ENCODE data around the gene RAB44.
A peak's percentile ranks its signal among the peaks of the same experiment; 100 is the strongest.

The RAB44 gene

DNA sequence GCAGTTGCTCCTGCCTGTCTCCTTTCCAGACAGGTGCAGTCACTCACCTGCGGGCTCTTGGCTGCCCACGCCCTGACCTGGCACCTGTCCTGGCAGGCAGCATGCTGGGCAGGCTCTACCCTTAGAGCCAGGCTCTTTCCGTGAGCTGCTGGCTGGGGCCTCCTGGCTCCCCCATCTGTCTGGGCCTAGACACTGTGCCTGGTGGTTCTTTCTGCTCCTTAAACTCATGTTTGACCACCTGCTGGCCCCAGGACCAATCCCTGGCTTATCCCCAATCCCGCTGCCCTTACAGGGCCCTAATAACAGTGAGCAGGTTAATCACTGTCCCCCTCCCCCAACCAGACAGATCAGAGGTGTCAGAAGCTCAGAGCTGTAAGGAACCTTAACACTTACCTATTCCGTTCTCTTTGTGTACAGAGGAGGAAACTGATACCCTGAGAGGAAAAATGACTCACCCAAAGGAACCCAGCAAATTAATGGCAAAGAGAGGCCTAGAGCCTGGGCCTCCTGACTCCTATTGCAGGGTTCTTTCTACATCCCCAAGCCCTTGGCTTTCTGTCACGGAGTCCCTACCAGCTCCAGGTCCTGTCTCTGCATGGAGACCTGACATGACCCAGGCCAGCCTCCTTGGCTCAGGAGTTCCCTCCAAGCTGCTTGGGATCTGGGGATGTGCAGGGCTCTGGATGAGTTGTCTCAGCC is 54.7 kb downstream of the RAB44 start:
- DNase-seq (ENCODE audit: low read depth in 2 of 2), result no peak

DNA sequence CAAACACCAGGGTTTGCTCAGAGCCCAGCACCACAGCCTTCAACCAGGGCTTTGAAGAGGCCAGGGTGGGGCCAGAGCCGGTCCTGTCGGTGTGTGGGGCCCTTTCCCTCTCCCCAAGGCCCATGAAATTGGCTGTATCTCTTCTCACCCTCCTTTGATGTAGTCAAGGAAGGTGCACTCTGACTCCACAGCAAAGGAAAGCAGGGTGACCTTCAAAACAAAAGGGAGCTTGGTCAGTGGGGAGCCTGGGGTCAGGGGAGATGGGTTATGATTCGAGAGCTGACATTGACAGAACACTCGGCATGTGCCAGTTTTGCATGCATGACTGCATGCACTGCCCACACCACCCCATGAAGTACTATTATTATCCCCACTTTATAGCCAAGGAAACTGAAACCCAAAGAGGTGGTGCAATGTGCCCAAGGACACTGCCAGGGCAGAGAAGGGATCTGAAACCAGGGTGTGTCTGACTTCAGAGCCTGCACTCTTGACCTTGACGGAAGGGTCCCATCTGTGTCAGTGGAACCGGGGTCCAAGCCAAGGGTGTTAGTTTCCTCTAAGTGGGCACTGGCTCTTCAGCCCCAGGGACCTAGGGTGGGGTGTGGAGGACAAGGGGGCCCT is 55.4 kb downstream of the RAB44 start:
- no peak for DNase-seq (ENCODE audit: low read depth in 2 of 2)

DNA sequence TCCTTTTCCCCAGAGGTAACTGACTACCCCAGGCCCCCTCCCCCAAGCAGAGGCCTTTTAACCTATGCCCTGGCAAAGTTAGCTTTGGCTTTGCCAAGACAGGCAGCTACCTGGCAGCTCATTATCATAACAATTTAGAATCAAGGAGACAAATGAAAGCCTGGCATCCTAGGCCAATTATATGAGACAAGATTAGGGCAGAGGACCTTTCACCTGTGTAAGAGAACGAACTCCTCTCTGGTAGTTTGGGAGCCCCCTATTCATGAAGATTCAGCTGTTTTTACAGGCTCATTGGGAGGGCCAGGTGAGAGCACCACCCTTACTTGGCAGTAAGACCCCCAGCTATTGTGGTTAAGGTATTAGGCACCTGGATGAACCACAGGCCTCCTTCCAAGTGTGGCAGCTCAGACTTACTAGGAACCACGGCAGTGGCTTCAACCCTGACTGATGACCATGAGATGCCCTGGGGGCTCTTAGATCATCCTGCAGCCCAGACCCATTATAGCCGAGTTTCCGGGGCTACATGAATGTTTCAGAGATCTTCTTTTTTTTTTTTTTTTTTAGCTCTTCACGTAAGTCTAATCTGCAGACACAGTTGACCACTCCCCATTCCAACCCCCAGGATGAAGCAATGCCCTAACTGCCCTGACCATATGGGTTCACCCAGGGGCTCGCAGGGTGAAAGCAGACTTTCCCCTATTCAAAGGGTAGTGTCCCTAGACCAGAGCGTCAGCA is 56.2 kb downstream of the RAB44 start:
- DNase-seq (ENCODE audit: low read depth in 2 of 2), result no peak

DNA sequence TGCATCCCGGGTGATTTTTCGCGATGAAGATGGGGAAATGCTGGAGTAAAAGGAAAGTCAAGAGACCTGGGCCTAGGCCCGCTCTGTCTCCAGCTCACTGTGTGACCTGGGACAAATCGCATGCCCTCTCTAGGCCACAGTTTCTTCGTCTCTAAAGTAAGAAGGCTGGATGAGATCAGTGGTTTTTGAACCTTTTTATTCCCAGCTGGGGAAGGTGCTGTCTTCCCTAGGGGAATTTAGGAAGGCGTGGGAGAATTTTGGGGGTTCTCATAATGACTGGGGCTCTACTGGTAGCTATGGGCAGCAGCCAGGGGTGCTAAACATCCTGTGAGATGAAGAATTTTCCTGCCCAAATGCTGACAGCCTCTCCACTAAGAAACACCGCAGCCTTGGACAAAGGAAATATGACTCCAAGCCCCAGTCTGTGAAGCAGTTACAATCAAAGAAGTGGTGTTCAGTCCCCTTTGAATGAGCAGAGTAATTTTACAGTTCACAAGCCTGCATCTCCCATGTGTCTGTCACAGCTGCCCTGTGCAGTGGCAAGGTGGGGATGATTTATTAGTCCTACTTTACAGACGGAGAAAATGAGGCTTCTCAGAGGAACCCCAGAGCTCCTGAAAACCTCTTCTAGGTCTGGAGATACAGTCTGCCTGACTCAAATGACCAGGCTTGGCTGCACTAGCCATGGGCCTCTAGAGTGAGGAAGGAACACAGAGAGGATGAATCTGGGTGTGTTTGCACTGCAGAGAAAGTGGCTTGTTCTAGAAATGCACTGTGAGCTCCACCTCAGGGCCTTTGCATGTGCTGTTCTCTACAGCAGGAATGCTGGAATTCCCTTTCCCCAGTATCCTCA is 57.2 kb downstream of the RAB44 start:
- no peak for DNase-seq (ENCODE audit: low read depth in 2 of 2)

DNA sequence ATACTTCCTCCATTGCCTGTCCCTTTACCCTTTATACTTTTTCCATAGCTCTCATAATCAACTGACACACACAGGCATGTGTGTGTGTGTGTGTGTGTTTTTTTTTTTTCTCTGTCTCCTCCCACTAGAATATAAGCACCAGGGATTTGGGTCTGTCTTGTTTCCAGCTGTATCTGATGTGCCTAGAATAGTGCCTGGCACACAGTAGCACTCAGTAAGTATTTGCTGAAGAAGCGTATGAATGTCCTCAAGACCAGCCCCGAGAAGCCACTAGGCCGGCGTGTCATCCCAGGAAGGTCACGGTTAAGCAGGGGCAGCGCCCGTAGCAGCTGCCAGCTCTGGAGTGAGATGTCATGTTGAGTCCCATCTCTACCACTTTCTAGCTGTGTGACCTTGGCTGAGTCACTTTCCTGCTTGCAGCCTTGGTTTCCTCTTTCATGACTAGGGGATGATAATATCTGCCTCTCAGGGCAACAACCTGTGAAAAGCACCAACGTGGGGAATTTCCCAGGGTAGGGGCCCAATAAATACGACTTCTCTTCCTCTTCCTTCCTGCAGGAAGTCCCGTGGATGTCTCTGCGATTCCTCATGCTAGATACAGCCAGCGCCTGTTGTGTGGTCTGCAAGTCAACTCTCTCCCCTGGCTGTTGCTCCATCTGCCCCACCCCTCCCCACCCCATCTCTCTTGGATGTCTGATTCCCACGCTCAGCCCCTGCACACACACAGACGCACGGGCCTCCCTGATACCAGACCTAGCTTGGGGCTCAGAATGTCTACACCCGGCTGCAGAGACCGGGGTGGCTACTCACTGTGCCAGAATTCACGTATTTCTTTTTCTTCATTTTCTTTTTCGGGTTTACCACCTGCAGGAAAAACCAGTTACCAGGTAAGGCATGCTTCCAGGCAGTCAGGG is 58.1 kb downstream of the RAB44 start:
- peak; percentile 50 to 59 for DNase-seq (ENCODE audit: low read depth in 2 of 2)

DNA sequence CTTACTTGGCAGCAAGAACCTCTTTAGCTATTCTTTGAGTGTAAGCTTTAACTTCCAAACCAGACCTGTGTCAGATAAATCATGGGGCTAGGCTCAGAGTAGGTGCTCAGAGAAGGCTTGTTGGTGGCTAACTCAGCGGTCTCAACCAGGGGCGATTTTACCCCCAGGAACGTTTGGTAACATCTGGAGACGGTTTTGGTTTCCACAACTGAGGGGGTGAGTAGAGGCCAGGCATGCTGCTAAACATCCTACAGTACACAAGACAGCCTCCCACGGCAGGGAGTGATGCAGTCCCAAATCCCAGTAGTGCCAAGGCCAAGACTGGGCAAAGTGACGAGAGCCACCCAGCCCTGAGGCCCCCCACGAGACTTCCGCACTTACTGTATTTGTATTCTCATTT is 59.2 kb downstream of the RAB44 start:
- DNase-seq (ENCODE audit: low read depth in 2 of 2), result no peak

DNA sequence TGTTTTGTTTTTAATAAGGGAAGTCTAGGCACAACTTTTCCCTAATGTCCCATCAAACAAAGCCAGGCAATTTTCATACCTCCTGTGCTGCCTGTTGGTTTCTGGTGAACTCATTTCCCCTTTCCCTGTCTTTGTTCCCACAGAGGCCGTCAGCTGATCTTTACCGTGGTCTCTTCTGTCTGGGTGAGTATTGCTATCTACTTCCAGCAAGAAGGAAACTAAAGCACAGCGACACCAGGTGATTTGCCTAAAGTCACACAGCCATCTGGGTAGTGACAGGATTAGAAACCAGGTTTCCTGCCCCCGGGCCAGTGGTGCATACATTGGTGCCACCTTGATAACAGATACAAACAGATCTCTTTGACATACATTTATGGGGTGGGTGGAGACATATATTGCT is 59.6 kb downstream of the RAB44 start:
- DNase-seq (ENCODE audit: low read depth in 2 of 2), result no peak

DNA sequence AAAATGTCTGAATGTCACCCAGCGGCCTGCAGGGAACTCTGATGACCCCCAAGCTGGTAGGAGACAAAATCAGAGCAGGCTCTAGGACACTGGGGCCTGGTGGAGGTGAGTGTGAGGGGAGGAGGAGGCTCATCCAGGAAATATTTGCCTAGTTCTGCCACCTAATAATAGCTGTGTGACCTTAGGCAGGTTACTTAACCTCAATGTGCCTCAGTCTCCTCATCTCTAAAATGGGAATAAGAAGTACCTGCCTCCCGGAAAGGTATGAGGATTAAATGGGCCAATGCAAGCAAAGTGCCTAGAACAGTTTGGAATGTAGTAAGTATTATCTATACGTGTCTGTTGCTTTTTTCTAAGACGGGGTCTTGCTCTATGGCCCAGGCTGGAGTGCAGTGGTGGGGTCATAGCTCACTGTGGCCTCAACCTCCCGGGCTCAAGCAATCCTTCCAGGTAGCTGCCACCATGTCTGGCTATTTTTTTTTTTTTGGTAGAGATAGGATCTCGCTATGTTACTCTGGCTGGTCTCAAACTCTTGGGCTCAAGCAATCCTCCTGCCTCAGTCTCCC is 60.4 kb downstream of the RAB44 start:
- no peak for DNase-seq (ENCODE audit: low read depth in 2 of 2)

DNA sequence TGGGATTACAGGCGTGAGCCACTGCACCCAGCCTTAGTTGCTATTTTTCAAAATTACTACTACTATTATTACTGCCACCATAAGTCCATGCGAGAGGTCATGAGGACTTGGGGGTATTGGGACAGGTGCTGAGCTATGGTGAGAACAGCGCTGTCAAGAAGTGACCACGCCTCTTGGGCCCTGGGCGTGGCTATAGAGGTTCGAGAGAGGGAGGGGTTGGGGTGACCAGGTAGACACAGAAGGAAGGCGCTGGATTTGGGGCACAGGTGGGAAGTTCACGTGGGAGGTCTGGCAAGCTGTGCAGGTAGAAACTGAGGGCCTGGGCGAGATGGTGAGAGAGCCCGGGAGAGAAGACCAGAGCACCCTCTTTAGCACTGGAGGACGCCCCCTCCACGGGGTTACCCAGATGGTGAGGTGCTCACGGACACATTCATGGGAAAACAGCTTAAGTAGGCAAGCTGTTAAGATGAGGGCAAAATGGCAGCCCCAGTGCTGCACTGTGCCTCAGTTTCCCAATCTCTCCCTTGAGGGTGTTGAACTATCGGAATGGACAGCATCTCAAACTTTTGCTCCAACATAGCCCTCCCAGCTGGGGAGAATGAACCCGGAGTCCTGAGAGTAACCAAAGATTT is 61.0 kb downstream of the RAB44 start:
- no peak for DNase-seq (ENCODE audit: low read depth in 2 of 2)

DNA sequence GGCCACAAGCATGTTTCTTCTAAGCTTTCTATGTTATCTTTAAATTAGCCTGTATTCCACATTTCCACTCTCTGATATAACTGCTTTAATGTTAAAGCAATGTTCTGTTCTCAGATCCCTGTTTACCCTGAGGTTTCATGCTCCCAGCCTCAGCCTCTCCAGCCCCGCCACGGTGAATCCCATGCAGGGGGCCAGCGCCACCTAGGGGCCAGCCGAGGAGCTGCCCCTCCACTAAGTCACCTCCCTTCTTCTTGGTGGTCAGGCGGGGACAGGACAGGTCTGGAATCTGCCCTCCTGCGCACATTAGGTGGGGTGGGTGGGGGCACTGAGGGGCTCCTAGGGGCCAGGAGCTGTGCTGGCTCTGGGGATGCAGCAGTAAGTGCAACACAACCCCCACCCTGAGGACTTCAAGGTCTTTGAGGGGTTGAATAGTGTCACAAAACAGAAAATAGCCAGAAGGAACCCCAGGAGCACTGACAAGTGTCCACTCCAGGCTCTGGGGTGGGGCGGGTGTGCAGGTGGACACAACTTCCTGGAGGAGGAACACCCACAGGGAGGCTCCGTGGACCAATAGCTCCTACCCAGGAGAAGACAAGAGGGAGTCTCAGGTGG is 61.6 kb downstream of the RAB44 start:
- peak; percentile 55 to 66 for DNase-seq (ENCODE audit: low read depth in 2 of 2)

DNA sequence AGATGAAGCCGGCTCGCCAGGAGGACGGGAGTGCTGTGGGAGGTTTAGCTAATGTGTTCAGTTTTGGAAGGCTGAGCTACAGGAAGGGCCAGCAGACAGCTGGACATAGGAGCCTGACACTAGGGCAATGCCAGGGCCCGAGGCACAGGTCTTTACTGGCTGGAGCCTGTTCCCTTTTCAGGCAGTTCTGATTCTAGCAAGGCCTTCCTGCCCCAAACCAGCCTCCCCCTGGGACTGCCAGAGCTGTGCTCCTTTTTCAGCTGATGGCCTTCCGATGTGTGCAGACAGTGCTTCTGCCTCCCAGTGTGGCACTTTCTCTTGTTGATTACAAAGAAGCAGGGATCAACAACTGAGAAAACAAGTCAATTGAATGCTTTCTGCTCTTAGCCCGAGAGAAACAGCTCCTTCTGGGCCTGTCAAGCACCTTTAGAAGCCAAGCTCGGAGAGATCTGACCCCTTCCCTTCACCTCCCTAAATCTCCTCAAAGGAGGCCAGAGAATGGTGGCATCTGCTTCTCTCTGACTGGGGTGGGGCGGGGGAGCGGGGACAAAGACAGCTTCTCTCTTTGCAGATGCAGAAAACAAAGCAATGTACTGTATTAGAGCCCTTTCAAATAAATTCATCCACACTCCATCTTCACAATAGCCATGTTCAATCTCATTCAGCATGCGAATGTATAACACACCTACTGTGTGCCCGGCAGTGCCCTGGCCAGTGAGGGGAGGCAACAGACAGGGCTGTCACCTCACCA is 63.2 kb downstream of the RAB44 start:
- no peak for DNase-seq (ENCODE audit: low read depth in 2 of 2)

DNA sequence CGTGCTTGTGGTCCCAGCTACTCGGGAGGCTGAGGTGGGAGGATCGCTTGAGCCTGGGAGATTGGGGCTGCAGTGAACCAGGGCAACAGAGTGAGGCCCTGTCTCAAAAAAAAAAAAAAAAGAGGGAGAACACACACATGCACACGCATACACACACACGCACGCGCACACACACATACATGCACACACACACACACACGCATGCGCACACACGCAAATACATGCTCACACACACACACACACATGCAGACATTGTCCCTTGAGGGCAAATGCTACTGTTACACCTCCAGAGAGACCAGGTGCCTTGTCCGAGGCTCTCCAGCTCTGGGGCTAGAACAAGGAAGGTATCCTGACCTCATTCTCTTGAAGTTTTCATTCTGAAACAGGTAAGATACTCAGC is 64.5 kb downstream of the RAB44 start:
- DNase-seq (ENCODE audit: low read depth in 2 of 2), result no peak

DNA sequence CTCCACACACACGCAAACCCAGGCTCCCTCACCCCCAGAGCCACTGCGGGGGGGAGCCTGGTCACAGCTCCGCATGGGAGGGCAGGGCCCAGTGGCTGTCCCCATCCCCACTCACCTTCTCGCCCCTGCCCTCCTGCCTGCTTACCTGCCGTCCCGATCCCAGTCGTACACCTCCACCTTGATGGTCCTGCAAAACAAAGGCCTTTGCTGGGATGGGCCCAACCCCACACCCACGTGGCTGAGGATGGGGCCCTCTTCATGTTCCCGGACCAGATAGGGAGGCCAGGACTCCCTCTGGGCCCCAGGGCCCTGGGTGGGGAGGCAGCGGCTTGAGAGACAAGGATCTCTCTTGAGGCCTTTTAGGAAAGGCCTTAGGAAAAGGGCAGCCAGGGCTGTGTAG is 67.6 kb downstream of the RAB44 start:
- DNase-seq (ENCODE audit: low read depth in 2 of 2), result no peak

DNA sequence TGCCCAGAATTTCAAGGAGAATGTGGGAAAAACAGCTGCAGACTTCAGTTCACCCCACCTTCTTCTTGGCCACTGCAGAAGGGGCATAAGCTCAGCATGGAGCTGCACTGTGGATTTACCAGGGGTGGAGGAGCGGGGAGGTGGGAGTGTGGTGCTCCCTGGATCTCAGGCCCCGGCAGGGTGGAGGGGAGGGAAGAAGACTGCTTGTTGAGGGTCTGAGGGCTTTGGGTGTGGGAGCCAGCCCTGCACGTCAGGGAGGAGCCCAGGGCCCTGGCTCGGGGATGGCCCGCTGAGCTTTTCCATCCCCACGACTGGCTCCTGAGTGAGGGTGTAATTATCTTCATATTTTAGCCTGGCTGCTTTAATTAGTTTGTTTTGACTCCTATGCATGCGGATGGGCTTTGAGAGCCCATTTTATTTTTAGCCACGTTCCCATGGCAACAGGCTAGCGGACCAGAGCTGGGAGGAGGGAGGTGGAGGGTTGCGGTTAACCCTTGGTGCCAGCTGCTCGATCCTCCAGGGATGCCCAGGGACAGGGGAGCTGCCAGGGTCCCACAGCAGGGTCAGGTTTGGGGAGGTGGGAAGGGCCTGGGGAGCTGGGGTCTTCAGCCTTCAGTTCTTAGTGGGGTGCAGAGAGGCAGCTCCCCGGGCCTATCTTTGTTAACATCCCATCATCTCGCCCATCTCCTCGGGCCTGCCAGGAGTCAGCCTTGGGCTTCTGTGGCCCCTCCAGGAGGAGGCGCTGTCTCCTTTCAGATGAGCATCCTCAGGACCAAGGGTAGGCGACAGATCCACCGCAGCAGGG is 68.2 kb downstream of the RAB44 start:
- peak; percentile 57 to 59 for DNase-seq (ENCODE audit: low read depth in 2 of 2)

DNA sequence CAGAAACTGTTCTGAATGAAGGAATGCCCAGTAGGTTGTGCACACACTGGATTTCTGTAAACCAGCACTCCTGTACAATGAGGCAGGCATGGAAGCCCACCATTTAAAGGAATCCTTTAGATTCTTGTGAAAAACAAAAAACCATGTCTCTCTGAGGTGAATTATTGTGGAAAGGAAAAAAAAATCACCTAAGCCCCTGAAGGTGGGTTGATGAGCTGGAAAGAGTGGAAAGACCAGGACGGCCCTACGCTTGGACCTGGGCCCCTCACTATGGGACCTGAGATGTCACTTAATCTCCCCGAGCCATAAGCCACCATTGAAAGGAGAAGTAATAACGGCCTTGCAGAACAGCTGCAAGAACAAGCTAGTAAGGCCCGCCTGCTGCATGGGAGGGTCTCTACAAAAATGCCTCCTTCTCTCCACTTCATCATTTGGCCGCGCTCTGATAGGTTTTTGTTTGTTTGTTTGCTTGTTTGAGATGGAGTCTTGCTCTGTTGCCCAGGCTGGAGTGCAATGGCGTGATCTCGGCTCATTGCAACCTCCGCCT is 68.8 kb downstream of the RAB44 start:
- no peak for DNase-seq (ENCODE audit: low read depth in 2 of 2)

DNA sequence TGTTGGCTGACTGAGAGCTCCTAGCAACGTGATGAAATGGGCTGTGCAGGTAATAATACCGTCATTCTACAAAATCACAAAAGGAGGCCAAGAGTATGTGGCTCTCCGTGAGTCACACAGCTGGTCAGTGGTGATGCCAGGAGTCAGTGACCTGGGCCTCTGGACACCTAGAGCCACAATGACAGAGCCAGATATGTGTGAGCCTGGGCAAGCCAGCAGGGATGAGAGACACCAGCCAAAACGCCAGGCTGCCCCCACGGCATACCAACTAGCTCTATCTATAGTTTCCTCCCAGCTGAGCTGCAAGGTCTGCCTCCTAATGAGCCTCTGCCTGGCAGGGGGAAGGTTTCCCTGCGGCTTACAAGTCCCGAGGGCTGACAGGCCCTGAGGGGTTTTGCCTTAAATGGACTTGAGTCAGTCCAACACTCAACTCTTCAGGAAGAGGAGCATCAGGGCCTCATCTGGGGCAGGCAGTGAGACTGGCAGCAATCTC is 71.6 kb downstream of the RAB44 start:
- DNase-seq (ENCODE audit: low read depth in 2 of 2), result no peak

DNA sequence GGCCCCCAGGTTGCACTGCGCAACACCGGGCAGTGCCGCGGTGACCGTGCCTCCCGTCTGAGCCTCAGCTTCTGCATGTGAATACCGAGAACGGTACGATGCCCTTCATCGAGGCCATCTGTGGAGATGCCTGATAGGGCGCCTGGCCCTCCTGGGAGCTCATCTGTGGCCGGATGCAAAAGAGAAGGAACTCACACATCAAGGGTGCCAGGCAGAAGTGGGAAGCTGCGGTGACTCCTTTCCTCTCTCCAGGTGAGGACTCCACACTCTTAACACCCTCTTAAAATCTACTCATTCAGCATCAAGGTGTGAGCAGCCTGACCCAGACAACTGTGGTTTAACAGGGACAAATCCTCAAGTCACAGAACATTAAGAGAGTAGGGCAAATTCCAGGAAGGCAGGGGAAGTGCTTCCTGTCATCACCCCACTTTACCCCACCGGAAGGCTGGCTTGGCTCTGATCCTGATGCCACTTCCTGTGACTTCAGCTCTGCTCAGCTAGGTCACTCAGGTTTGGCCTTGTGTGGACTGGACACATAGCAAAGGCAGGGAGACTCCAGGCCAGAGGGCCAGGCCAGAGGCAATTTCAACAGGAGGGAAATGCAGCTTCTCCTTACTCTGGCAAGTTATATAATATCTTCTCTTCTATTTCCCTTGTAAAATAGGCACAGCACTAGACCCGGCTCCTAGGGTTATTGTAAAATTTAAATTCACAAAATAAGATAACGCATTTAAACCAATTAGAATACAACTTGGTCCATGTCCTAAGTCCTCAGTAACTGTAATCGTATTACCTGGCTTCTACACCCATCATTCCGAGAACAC is 72.3 kb downstream of the RAB44 start:
- DNase-seq (ENCODE audit: low read depth in 2 of 2), result no peak

Data from stimulated activated CD8-positive, alpha-beta memory T cell treated with anti-CD3 and anti-CD28 coated beads, Interleukin-7, amount 100 ng/mL, for 4 hours (primary cell).